ENCODE results near the gene ANKRD53.

Gene ANKRD53, protein sequence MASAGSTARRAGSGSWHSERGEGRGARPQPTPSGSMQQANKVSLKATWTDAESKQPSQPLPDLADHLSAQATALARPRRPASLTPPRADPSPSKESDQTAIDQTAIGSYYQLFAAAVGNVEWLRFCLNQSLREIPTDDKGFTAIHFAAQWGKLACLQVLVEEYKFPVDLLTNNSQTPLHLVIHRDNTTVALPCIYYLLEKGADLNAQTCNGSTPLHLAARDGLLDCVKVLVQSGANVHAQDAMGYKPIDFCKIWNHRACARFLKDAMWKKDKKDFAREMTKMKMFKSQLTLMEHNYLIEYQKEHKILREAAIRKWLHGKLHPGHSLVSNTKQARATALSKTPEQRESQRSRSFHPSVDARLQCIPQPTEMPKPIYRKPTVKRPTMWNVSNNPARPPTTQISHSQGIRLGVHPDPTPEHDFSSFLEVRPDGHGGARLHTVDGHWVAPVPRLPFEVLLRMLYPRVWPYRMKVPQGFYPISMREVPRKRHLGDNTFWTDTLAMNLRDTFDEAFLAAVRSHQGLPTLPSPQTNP

DNA sequence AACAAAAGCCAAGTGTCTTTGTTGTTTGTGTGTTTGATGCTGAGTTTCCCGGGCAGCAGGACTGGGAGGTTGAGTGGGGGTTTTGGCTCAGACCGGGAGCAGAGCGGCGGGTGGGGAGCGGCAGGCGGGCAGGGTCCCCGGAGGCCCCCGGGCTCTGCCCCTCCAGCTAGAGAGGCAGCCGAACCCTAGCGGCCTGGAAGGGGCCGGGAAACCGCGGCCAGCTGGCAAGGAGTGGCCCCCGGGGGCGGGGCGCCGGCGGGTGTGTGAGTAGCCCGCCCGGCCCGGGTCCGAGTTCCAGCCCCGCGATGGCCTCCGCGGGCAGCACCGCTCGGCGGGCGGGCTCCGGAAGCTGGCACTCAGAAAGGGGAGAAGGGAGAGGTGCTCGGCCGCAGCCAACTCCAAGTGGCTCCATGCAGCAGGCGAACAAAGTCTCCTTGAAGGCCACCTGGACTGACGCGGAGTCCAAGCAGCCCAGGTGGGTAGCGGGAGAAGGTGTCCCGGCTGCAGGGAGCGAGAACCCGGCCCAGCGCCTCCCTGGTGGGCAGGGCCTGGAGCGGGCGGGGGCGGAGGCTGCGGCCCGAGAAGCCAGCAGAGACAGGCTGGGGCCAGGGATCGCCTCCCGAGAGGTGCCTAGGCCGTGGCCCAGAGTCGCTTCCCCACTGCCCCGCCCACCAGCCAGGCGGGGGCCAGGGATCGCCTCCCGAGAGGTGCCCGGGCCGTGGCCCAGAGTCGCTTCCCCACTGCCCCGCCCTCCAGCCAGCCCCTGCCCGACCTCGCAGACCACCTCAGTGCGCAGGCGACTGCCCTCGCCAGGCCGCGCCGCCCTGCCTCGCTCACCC is at the start of gene ANKRD53:
ANKRD53 (plus strand) TSS at position 290 of the 839 bp plus-strand sequence; CDS start at position 306, 16 bp downstream.
- no peak for DNase-seq (ENCODE audit: low read depth)
- H3K4me3 ChIP-seq (ENCODE audit: low read length): peak within 1 kb of the TSS; percentile 64
- no peak for TF ChIP-seq CTCF (conservative IDR thresholded peaks at IDR 0.05; ENCODE audit: low read depth, low read length)

DNA sequence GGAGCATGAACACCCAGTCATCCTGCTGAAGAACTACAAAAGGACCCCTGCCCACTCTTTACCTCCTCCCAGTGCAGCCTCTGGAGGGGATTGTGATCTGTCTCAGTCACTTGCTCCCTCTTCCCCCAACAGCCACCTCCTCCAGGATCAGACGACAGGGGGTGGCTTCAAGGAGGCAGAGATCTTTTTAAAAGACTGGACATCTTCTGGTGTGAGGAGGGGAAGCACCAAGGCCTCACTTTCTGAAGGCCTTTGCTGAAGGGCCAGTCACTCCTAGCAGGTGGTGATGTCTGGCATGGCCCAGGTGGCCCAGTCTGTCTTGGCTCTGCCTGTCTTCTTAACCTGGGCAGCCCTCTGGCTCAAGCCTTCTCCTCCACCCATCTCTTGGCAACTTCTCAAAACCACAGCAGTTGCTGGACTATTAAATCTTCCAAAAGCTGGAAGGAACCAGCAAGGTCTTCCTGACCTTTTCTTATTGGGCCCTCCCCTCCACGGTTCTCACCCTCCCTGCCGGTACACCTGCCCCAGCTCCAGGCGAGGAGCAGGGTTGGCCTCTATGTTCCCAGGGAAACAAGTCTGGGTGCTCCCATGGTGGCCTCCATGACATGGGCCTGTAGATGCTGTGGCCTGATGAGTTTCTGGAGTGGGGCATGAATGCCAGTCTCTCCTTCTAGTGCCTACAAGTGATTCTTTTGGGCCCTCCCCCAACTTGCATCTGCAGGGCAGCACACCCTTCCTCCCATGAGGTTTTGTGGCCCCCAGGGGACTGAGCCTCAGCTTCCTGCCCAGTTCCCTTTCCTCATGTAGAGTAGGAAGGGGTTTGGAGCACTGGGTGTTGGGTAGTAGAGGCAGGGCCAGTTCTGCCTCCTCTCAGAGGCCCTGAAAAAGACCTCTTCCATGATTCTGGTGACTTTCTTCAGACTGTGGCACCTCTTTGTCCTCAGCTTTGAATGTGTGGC is 47.8 kb upstream of the ANKRD53 start:
- DNase-seq (ENCODE audit: low read depth): no peak
- H3K4me3 ChIP-seq (ENCODE audit: low read length): no peak overlapping the region
- no peak for TF ChIP-seq CTCF (conservative IDR thresholded peaks at IDR 0.05; ENCODE audit: low read depth, low read length)

GRCh38 chr2:70931376-70932000 is 46.9 kb upstream of the ANKRD53 start:
- TF ChIP-seq CTCF (conservative IDR thresholded peaks at IDR 0.05; ENCODE audit: low read depth, low read length): no peak
- no peak for DNase-seq (ENCODE audit: low read depth)
- no peak overlapping the region for H3K4me3 ChIP-seq (ENCODE audit: low read length)

GRCh38 chr2:70932631-70933230 is 45.7 kb upstream of the ANKRD53 start:
- TF ChIP-seq CTCF (conservative IDR thresholded peaks at IDR 0.05; ENCODE audit: low read depth, low read length): no peak
- no peak for DNase-seq (ENCODE audit: low read depth)
- no peak overlapping the region for H3K4me3 ChIP-seq (ENCODE audit: low read length)

DNA sequence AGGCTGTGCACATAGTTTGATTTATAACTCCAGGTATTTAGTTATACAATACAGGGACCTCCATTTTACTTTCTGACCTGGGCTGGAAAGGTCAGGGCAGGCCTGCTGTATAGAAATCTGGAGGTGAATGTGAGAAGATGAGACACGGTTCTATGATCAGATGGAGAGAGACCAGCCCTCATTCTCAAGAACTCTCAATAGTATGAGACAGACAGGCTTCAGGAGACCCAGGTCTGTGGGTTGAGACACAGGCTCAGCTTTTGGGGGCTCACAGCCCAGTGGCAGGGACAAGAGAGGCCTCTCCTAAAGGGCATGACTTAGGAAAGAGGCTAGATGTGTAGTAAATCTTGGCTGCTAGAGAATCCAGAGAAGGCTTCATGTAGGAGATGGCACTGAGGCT is 43.4 kb upstream of the ANKRD53 start:
- no peak for TF ChIP-seq CTCF (conservative IDR thresholded peaks at IDR 0.05; ENCODE audit: low read depth, low read length)
- no peak overlapping the region for H3K4me3 ChIP-seq (ENCODE audit: low read length)
- DNase-seq (ENCODE audit: low read depth): no peak

Data from retinal pigment epithelial cell (primary cell).